CD4-positive, CD25-positive, alpha-beta regulatory T cell (primary cell): ENCODE results near the gene TNFRSF14. TPM values are rescaled to one million over a fixed set of nuclear protein-coding genes. Genes with fewer than 3 reads are reported as not detected.
A peak's percentile ranks its signal among the peaks of the same experiment; 100 is the strongest.

ENCODE experiments used
- ATAC-seq, 2 donors: fragments of 150-1000 bp; cut with Tn5 transposase; one replicate each; pipeline ENCODE4 v1.10.0; 2021; ENCODE audit warnings: low read depth in 2 of 2, moderate number of reproducible peaks in 2 of 2, moderate library complexity in 1 of 2
- DNase-seq, 3 donors: peaks; one replicate each; pipeline versions ENCODE4 v3.0.0 to v3.0.0-alpha.2; 2012 to 2022; ENCODE audit warnings: mixed read lengths in 1 of 3
- H3K27ac ChIP-seq: one replicate; pipeline ENCODE4 v1.7.0; 2013; ENCODE audit warnings: mild to moderate bottlenecking, low read length; ENCODE audit not compliant: insufficient read depth, poor library complexity, severe bottlenecking
- H3K27me3 ChIP-seq: one replicate; pipeline ENCODE4 v1.7.0; 2013; ENCODE audit warnings: low read length; ENCODE audit not compliant: control insufficient read depth, insufficient read depth
- H3K36me3 ChIP-seq: one replicate; pipeline ENCODE4 v1.7.0; 2013; ENCODE audit warnings: mild to moderate bottlenecking, low read length, moderate library complexity; ENCODE audit not compliant: control insufficient read depth, insufficient read depth
- H3K4me1 ChIP-seq: 2 replicates; pipeline ENCODE4 v1.7.0; 2013; ENCODE audit warnings: mild to moderate bottlenecking, low read length; ENCODE audit not compliant: insufficient read depth, control insufficient read depth, poor library complexity, severe bottlenecking
- H3K4me3 ChIP-seq: one replicate; pipeline ENCODE4 v1.7.0; 2013; ENCODE audit warnings: low read depth, mild to moderate bottlenecking, low read length, moderate library complexity
- H3K9me3 ChIP-seq, 2 experiments: 1 replicate in 1 of 2; 2 replicates in 1 of 2; pipeline ENCODE4 v1.7.0; 2013; ENCODE audit warnings: low read length in 2 of 2, mild to moderate bottlenecking in 1 of 2, moderate library complexity in 1 of 2; ENCODE audit not compliant: control insufficient read depth in 2 of 2
- H3K27ac Mint-ChIP-seq, 3 donors: one replicate each; pipeline ENCODE4 v1.8.0; 2020 to 2022; ENCODE audit warnings: mild to moderate bottlenecking in 3 of 3, mixed read lengths in 3 of 3, moderate library complexity in 2 of 3
- H3K27me3 Mint-ChIP-seq: one replicate; pipeline ENCODE4 v1.8.0; 2022; ENCODE audit warnings: mild to moderate bottlenecking, mixed read lengths
- H3K36me3 Mint-ChIP-seq: one replicate; pipeline ENCODE4 v1.8.0; 2020; ENCODE audit warnings: mixed read lengths
- H3K4me1 Mint-ChIP-seq, 4 donors: one replicate each; pipeline ENCODE4 v1.8.0; 2020 to 2022; ENCODE audit warnings: mixed read lengths in 4 of 4, mild to moderate bottlenecking in 1 of 4
- H3K4me3 Mint-ChIP-seq, 4 donors: one replicate each; pipeline ENCODE4 v1.8.0; 2020 to 2022; ENCODE audit warnings: mild to moderate bottlenecking in 4 of 4, mixed read lengths in 4 of 4, moderate library complexity in 3 of 4
- H3K9me3 Mint-ChIP-seq, 7 donors: one replicate each; pipeline ENCODE4 v1.8.0; 2020 to 2022; ENCODE audit warnings: mixed read lengths in 7 of 7, mild to moderate bottlenecking in 3 of 7, moderate library complexity in 2 of 7
- polyA plus RNA-seq, 4 donors: library from polyadenylated mRNA; unstranded; fragments of 300-500 nt; fragmentation: Illumina TruSeq; gene quantifications; one replicate each; pipeline ENCODE4 v1.2.3, GENCODE V29; 2021
- total RNA-seq: library from RNA; stranded (reverse); gene quantifications from one replicate; pipeline ENCODE4 v1.2.3, GENCODE V29; 2022

Gene TNFRSF14
- total and polyA plus RNA-seq, 5 donors from 2014 or later: 57.3 to 235 (median 74.2) TPM

DNA sequence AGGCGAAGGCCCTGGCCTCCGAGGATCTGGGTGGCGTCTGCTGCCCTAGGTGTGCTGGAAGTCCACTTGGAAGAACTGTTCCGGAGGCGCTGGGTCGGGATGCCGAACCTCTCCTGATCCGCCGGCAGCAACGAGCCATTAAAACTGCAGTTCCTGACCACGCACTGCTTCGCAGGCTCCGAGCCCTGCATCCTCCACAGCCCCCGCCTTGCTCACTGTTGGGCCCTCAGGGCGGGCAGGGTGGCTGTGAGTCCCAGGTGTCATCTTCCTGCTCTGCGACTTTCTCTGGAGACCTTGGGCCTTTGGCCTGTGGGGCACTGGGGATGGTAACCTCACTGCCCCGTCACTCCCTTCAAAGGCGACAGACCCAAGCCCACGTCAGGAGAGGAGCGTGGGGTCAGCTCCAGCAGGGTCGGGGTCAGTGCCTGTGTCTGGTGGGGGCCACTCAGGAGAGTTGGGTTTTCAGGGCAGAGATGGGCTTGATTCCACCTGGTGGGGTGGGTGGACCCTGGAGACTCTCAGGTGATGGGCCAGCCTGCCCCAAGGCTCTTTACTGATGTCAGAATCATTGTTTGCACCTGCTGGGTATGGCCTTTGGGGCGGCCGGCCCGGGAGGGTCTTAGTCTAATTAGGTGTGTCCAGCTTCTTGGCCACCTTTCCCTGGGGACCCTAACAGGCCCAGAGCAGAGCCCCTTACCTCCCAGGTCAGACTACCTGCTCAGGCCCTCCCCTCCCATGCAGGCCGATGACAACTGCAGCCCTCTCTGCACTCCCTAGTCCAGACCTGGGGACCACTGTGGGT is 33.5 kb downstream of the TNFRSF14 start:
- Histone ChIP-seq H3K27ac (no peak overlapping the region), H3K27me3 (no peaks in the 10 kb centered on the region), H3K4me3 (no peak overlapping the region), H3K36me3 (peaks cover 4% of the 10 kb centered on the region), H3K4me1 (peaks cover 29% of the 10 kb centered on the region), H3K9me3 (no peaks in the 10 kb centered on the region)
- H3K27me3 Mint-ChIP-seq: no peaks in the 10 kb centered on the region
- ATAC-seq (no peak), DNase-seq (no peak)
- H3K4me3 Mint-ChIP-seq: peak overlapping the region in 3 of 4 donors; percentile 16 to 84 (median 19)
- H3K36me3 Mint-ChIP-seq: no peaks in the 10 kb centered on the region
- H3K9me3 Mint-ChIP-seq: no peaks in the 10 kb centered on the region
- H3K4me1 Mint-ChIP-seq: peaks cover 0 to 25% (median 8%) of the 10 kb centered on the region in 4 donors
- H3K27ac Mint-ChIP-seq: peak overlapping the region in 1 of 3 donors; percentile 31

DNA sequence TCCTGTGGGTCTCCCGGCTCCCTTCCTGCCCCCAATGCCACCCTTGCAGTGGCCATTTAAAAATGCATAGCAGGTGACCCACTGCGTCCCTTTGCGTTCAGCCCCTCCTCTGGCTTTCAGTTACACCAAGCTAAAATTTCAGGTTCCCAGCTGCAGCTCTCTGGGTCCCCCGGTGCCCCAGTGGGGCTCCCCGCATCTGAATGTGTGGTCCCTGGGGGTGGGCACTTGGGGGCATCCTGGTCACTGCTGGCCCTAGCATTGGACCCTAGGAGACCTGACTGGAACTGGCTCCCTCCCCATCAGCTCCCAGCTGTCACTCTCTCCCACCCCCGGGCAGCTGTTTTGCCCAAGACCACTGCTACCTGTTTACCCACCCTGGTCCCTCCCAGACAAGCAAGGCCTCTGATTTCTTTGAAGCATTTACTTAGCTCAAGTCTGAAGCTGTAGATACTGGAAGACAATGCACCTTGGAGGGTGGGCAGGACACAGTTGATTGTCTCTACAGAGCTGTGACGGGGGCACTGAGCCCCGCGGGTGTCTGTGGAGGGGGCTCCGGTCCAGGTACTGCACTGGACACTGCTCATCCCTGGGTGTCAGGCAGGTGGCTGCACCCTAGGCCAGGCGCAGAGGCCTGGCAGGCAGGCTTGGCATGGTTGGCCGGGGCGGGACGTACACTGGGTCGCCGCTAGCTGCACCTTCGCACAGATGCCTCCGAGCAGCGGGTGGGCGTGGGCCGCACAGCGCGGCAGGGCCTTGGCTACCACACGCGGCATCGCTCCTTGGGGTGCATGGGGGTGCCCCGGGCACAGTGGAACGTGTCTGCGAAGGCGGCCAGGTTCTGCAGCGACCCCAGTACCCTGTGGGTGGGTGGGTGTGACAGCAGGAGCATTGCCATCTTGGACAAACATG is 34.3 kb downstream of the TNFRSF14 start:
- peaks cover 4% of the 10 kb centered on the region for H3K36me3 ChIP-seq
- H3K9me3 ChIP-seq: no peaks in the 10 kb centered on the region
- no peaks in the 10 kb centered on the region for H3K9me3 Mint-ChIP-seq
- DNase-seq: no peak
- no peaks in the 10 kb centered on the region for H3K36me3 Mint-ChIP-seq
- H3K4me1 ChIP-seq: peaks cover 20% of the 10 kb centered on the region
- H3K27me3 ChIP-seq: no peaks in the 10 kb centered on the region
- no peak overlapping the region for H3K27ac ChIP-seq
- H3K4me3 Mint-ChIP-seq: peak overlapping the region in 3 of 4 donors; percentile 35 to 84 (median 83)
- no peak overlapping the region for H3K4me3 ChIP-seq
- peaks cover 0 to 18% (median 3%) of the 10 kb centered on the region in 4 donors for H3K4me1 Mint-ChIP-seq
- peak overlapping the region in 2 of 3 donors; percentile 31 to 32 for H3K27ac Mint-ChIP-seq
- ATAC-seq: no peak
- H3K27me3 Mint-ChIP-seq: no peaks in the 10 kb centered on the region

GRCh38 chr1:2591233-2591580 is 35.0 kb downstream of the TNFRSF14 start:
- Histone ChIP-seq H3K4me1 (peaks cover 15% of the 10 kb centered on the region), H3K27ac (no peak overlapping the region), H3K27me3 (no peaks in the 10 kb centered on the region), H3K36me3 (peaks cover 4% of the 10 kb centered on the region), H3K4me3 (no peak overlapping the region), H3K9me3 (no peaks in the 10 kb centered on the region)
- Mint-ChIP-seq H3K36me3 (no peaks in the 10 kb centered on the region), H3K4me1 (peaks cover 0 to 17% (median 1%) of the 10 kb centered on the region in 4 donors), H3K27me3 (no peaks in the 10 kb centered on the region), H3K27ac (peak overlapping the region in 1 of 3 donors; percentile 32), H3K4me3 (peak overlapping the region in 2 of 4 donors; percentile 32 to 83), H3K9me3 (no peaks in the 10 kb centered on the region)
- no peak for ATAC-seq
- DNase-seq: no peak

DNA sequence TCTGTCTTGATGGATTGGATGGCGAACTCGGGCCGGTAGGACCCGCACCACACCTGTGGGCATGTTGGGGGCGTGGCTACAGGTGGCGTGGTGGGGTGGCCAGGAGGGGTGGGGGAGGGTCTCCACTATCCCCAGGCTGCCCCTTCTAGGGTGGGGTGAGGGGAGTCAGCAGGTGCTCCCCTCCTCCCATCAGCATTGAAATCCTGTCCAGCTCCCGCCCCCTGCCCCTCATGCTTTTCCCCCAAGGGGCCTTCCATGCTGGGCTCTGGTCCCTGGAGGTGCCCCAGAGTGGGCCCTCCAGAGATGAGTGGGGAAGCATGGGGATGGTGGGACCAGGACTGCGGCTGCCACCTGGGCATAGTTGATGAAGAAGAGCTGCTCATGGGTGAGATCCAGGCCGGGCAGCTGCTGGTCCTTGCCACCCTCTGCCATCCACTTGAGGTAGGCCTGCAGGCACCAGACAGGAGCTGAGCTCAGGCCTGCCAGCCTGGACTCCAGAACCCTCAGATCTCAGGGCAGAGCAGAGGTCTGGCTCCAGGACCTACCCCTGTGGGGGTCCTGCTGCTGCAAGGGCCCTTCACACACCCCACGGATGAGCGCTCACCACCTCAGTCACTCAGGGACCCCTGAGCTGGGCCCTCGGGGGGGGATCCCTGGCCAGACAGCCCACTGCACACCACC is 35.5 kb downstream of the TNFRSF14 start:
- Mint-ChIP-seq H3K4me1 (peaks cover 0 to 17% (median 1%) of the 10 kb centered on the region in 4 donors), H3K27me3 (no peaks in the 10 kb centered on the region), H3K9me3 (no peaks in the 10 kb centered on the region), H3K36me3 (no peaks in the 10 kb centered on the region), H3K27ac (no peak overlapping the region), H3K4me3 (peak overlapping the region in 2 of 4 donors; percentile 76 to 83)
- Histone ChIP-seq H3K36me3 (peaks cover 4% of the 10 kb centered on the region), H3K27ac (no peak overlapping the region), H3K4me3 (no peak overlapping the region), H3K4me1 (peaks cover 15% of the 10 kb centered on the region), H3K27me3 (no peaks in the 10 kb centered on the region), H3K9me3 (no peaks in the 10 kb centered on the region)
- DNase-seq: no peak
- ATAC-seq: no peak

- H3K4me1 ChIP-seq: peaks cover 9% of the 10 kb centered on the region
- no peaks in the 10 kb centered on the region for H3K27me3 ChIP-seq
- Mint-ChIP-seq H3K9me3 (no peaks in the 10 kb centered on the region), H3K27ac (peak overlapping the region in 2 of 3 donors; percentile 56 to 65), H3K4me1 (peaks cover 0 to 13% (median 1%) of the 10 kb centered on the region in 4 donors), H3K27me3 (peaks cover 5% of the 10 kb centered on the region), H3K36me3 (no peaks in the 10 kb centered on the region), H3K4me3 (peak overlapping the region in 3 of 4 donors; percentile 64 to 71 (median 69))
- H3K27ac ChIP-seq: no peak overlapping the region
- H3K4me3 ChIP-seq: no peak overlapping the region
- ATAC-seq: peak; percentile 10 to 32
- peak in 1 of 3 donors; percentile 51 for DNase-seq
- H3K9me3 ChIP-seq: no peaks in the 10 kb centered on the region
- H3K36me3 ChIP-seq: peaks cover 4% of the 10 kb centered on the region
Observed at GRCh38 chr1:2592672-2593071, 36.5 kb downstream of the TNFRSF14 start.

- Mint-ChIP-seq H3K9me3 (peaks cover 0 to under 1% (median 0%) of the 10 kb centered on the region in 7 donors), H3K27me3 (peaks cover 5% of the 10 kb centered on the region), H3K27ac (peak overlapping the region in 1 of 3 donors; percentile 65), H3K4me1 (peaks cover 0 to 13% (median 1%) of the 10 kb centered on the region in 4 donors), H3K4me3 (no peak overlapping the region), H3K36me3 (no peaks in the 10 kb centered on the region)
- Histone ChIP-seq H3K27ac (no peak overlapping the region), H3K9me3 (no peaks in the 10 kb centered on the region), H3K27me3 (no peaks in the 10 kb centered on the region), H3K36me3 (peaks cover 4% of the 10 kb centered on the region), H3K4me3 (no peak overlapping the region), H3K4me1 (peaks cover 5% of the 10 kb centered on the region)
- DNase-seq (no peak), ATAC-seq (no peak)
Observed at GRCh38 chr1:2593251-2593878, 37.2 kb downstream of the TNFRSF14 start.
